DOHH2 (cell line): ENCODE data around the gene F13A1.

Experiments used
- EZH2phosphoT487 ChIP-seq: fragments of 200-600 bp; sonication (generic); IDR thresholded peaks from 2 replicates; pipeline ENCODE4 v1.6.1; 2017; ENCODE audit warnings: borderline replicate concordance, mild to moderate bottlenecking, antibody characterized with exemption, low read length, moderate library complexity, mixed read lengths
- TF ChIP-seq, protein P1 (sequence below): fragments of 200-600 bp; sonication (generic); IDR thresholded peaks from one replicate; pipeline ENCODE4 v1.5.1; 2014; ENCODE audit warnings: antibody characterized with exemption, mild to moderate bottlenecking, low read depth, low read length; ENCODE audit not compliant: poor library complexity, severe bottlenecking

DNA sequence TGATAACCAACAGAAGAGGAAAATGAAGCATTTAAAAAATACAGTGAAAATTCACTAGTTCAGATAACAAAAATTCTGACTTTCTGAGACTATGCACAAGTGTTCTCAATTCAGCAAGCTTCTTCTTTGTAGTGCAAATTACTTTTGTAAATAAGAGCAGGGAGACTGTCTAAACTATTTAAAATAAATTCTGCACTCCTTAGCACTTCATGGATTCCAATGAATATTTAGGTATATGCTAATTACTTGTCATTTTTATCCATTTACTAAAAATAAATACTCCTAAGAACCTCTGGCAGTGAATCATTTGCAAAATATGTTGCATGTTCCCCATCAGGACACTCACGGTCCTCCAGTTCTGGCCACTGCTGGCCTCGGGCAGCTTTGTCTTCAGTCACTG lies 139.8 kb downstream of the F13A1 start:
- TF ChIP-seq, protein P1, sequence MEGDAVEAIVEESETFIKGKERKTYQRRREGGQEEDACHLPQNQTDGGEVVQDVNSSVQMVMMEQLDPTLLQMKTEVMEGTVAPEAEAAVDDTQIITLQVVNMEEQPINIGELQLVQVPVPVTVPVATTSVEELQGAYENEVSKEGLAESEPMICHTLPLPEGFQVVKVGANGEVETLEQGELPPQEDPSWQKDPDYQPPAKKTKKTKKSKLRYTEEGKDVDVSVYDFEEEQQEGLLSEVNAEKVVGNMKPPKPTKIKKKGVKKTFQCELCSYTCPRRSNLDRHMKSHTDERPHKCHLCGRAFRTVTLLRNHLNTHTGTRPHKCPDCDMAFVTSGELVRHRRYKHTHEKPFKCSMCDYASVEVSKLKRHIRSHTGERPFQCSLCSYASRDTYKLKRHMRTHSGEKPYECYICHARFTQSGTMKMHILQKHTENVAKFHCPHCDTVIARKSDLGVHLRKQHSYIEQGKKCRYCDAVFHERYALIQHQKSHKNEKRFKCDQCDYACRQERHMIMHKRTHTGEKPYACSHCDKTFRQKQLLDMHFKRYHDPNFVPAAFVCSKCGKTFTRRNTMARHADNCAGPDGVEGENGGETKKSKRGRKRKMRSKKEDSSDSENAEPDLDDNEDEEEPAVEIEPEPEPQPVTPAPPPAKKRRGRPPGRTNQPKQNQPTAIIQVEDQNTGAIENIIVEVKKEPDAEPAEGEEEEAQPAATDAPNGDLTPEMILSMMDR, result no peak
- TF ChIP-seq EZH2phosphoT487, result no peak
